ENCODE results near the gene MPP3. TPM values are rescaled to one million over a fixed set of nuclear protein-coding genes. Genes with fewer than 3 reads are reported as not detected.

The MPP3 gene
- total RNA-seq, 1 experiment from 2014 or later: 19.9 TPM

- H3K27me3 Mint-ChIP-seq (ENCODE audit: unreplicated experiment): no peaks in the 10 kb centered on the region
- no peak for DNase-seq
- H3K4me1 Mint-ChIP-seq (ENCODE audit: low read depth, unreplicated experiment): peaks cover 17% of the 10 kb centered on the region
- no peak overlapping the region for H3K27ac Mint-ChIP-seq (ENCODE audit: unreplicated experiment)
- no peaks in the 10 kb centered on the region for H3K9me3 Mint-ChIP-seq (ENCODE audit: low read depth, unreplicated experiment)
- CTCF ChIA-PET: no interaction called here
- no peak for TF ChIP-seq CTCF (IDR thresholded peaks at IDR 0.05; ENCODE audit: unreplicated experiment)
- peaks cover 73% of the 10 kb centered on the region for H3K36me3 Mint-ChIP-seq (ENCODE audit: insufficient read depth, unreplicated experiment)
- intact Hi-C loops (cut with micrococcal nuclease; ENCODE audit: unreplicated experiment): no loop called here
- no TSS peak for BruUV-seq (replicated peaks)
- H3K4me3 Mint-ChIP-seq (ENCODE audit: low read depth, unreplicated experiment): no peak overlapping the region
Observed at GRCh38 chr17:43770957-43771356, 62.0 kb downstream of the MPP3 start.

GRCh38 chr17:43769859-43770258, 63.1 kb downstream of the MPP3 start:
- DNase-seq: no peak
- no peak for TF ChIP-seq CTCF (IDR thresholded peaks at IDR 0.05; ENCODE audit: unreplicated experiment)
- Mint-ChIP-seq H3K27me3 (ENCODE audit: unreplicated experiment) (no peaks in the 10 kb centered on the region), H3K4me3 (ENCODE audit: low read depth, unreplicated experiment) (no peak overlapping the region), H3K4me1 (ENCODE audit: low read depth, unreplicated experiment) (peaks cover 16% of the 10 kb centered on the region), H3K27ac (ENCODE audit: unreplicated experiment) (no peak overlapping the region), H3K36me3 (ENCODE audit: insufficient read depth, unreplicated experiment) (peaks cover 63% of the 10 kb centered on the region), H3K9me3 (ENCODE audit: low read depth, unreplicated experiment) (no peaks in the 10 kb centered on the region)
- no TSS peak for BruUV-seq (replicated peaks)
- CTCF ChIA-PET: no interaction called here
- intact Hi-C loops (cut with micrococcal nuclease; ENCODE audit: unreplicated experiment): no loop called here

GRCh38 chr17:43769426-43769825, 63.5 kb downstream of the MPP3 start:
- H3K4me1 Mint-ChIP-seq (ENCODE audit: low read depth, unreplicated experiment): peaks cover 16% of the 10 kb centered on the region
- DNase-seq: no peak
- intact Hi-C loops (cut with micrococcal nuclease; ENCODE audit: unreplicated experiment): no loop called here
- H3K4me3 Mint-ChIP-seq (ENCODE audit: low read depth, unreplicated experiment): no peak overlapping the region
- TF ChIP-seq CTCF (IDR thresholded peaks at IDR 0.05; ENCODE audit: unreplicated experiment): no peak
- peaks cover 62% of the 10 kb centered on the region for H3K36me3 Mint-ChIP-seq (ENCODE audit: insufficient read depth, unreplicated experiment)
- CTCF ChIA-PET: no interaction called here
- no peak overlapping the region for H3K27ac Mint-ChIP-seq (ENCODE audit: unreplicated experiment)
- no peaks in the 10 kb centered on the region for H3K9me3 Mint-ChIP-seq (ENCODE audit: low read depth, unreplicated experiment)
- no TSS peak for BruUV-seq (replicated peaks)
- no peaks in the 10 kb centered on the region for H3K27me3 Mint-ChIP-seq (ENCODE audit: unreplicated experiment)

GRCh38 chr17:43768943-43769342, 64.0 kb downstream of the MPP3 start:
- no TSS peak for BruUV-seq (replicated peaks)
- Mint-ChIP-seq H3K36me3 (ENCODE audit: insufficient read depth, unreplicated experiment) (peaks cover 60% of the 10 kb centered on the region), H3K4me1 (ENCODE audit: low read depth, unreplicated experiment) (peaks cover 16% of the 10 kb centered on the region), H3K27me3 (ENCODE audit: unreplicated experiment) (no peaks in the 10 kb centered on the region), H3K9me3 (ENCODE audit: low read depth, unreplicated experiment) (no peaks in the 10 kb centered on the region), H3K27ac (ENCODE audit: unreplicated experiment) (no peak overlapping the region), H3K4me3 (ENCODE audit: low read depth, unreplicated experiment) (no peak overlapping the region)
- CTCF ChIA-PET: no interaction called here
- no peak for DNase-seq
- intact Hi-C loops (cut with micrococcal nuclease; ENCODE audit: unreplicated experiment): no loop called here
- no peak for TF ChIP-seq CTCF (IDR thresholded peaks at IDR 0.05; ENCODE audit: unreplicated experiment)

All from Calu3 (cell line).